C4-2B (cell line): Measurements from ENCODE around the gene KANTR.

Experiments
- ZFX ChIP-seq: fragments of 450-650 bp; IDR thresholded peaks from 2 replicates; pipeline ENCODE4 v1.6.1; 2017
- TF ChIP-seq, protein P1 (sequence below): fragments of 450-650 bp; conservative IDR thresholded peaks from 2 replicates; pipeline ENCODE4 v1.5.1; 2017; ENCODE audit warnings: mild to moderate bottlenecking

DNA sequence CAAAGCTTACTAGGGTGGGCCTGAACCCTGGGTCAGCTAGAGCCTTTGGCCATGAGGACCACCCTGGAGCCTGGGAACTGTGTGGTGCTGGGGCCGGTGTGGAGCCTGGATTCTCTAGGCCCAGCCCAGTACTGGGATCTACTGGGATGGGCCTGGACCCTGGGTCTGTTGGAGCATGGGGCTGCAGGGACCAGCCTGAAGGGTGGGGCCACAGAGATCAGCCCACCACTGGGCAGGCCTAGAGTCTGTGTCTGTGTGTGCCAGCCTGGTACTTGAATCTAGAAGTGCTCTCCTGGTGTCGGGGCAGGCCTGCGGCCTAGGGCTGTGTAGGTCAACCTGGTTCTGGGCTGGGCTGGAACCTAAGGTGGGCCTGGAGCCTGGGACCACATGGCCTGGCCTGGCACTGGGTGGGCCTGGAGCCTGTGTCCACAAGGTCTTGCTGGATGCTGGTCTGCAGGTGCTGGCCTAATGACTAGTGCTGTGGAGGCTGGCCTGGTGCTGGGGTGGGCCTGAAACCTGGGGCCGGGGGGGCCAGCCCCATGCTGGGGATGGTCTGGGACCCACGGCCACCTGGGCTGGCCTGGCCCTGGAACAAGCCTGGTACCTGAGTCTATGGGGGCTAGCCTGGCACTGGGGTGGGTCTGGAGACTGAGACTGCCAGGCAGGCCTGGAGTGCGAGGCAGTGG, 21.1 kb downstream of the KANTR start:
- TF ChIP-seq, protein P1, sequence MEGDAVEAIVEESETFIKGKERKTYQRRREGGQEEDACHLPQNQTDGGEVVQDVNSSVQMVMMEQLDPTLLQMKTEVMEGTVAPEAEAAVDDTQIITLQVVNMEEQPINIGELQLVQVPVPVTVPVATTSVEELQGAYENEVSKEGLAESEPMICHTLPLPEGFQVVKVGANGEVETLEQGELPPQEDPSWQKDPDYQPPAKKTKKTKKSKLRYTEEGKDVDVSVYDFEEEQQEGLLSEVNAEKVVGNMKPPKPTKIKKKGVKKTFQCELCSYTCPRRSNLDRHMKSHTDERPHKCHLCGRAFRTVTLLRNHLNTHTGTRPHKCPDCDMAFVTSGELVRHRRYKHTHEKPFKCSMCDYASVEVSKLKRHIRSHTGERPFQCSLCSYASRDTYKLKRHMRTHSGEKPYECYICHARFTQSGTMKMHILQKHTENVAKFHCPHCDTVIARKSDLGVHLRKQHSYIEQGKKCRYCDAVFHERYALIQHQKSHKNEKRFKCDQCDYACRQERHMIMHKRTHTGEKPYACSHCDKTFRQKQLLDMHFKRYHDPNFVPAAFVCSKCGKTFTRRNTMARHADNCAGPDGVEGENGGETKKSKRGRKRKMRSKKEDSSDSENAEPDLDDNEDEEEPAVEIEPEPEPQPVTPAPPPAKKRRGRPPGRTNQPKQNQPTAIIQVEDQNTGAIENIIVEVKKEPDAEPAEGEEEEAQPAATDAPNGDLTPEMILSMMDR: no peak
- no peak for TF ChIP-seq ZFX
